ENCODE results near the gene ID4. TPM values are rescaled to one million over a fixed set of nuclear protein-coding genes. Genes with fewer than 3 reads are reported as not detected.

The ID4 gene
- total RNA-seq, 2 experiments from 2014 or later, result 1.6 to 2.1 TPM

GRCh38 chr6:19842030-19842615 lies 5.0 kb downstream of the ID4 start:
- Histone ChIP-seq H2AFZ (ENCODE audit: low read length) (peak overlapping the region; percentile 76; the same call in 1 of the 2 replicates), H3K9me3 (ENCODE audit: low read length) (no peaks in the 10 kb centered on the region), H3K36me3 (ENCODE audit: insufficient read depth, low read length) (no peaks in the 10 kb centered on the region), H3K79me2 (ENCODE audit: insufficient read depth, low read depth, low read length) (peaks cover 5% of the 10 kb centered on the region; the same call in 1 of the 2 replicates), H3K4me3 (ENCODE audit: low read depth, low read length, poor library complexity, severe bottlenecking) (peak overlapping the region; percentile 80), H4K20me1 (ENCODE audit: insufficient read depth, low read length) (no peaks in the 10 kb centered on the region), H3K27ac (ENCODE audit: low read depth, low read length, poor library complexity, severe bottlenecking) (peak overlapping the region; percentile 96), H3K4me2 (ENCODE audit: low read length) (peak overlapping the region; percentile 80), H3K9me2 (ENCODE audit: insufficient read depth, low read length) (no peaks in the 10 kb centered on the region), H3K4me1 (ENCODE audit: insufficient read depth, low read length, poor library complexity, severe bottlenecking) (peaks cover 59% of the 10 kb centered on the region)
- intact Hi-C loops (cut with micrococcal nuclease; ENCODE audit: unreplicated experiment), result no loop called here
- POLR2A ChIA-PET, result interaction anchor here (0.7 to 6.9 kb wide), 5 partner anchors 8 to 1504 kb away, joined by 4 to 76 read pairs (median 4); no protein-coding TSS in a partner anchor
- DNase-seq (ENCODE audit: low spot score), result no peak
- TF ChIP-seq EZH2phosphoT487 (IDR thresholded peaks at IDR 0.05; ENCODE audit: borderline replicate concordance, low read depth, low read length) (no peak), CTCF (conservative IDR thresholded peaks at IDR 0.05; ENCODE audit: low read length) (no peak)
- CTCF ChIA-PET (ENCODE audit: unreplicated experiment), result no interaction called here
- no TSS peak for BruUV-seq (replicated peaks)

- ChIA-PET CTCF (ENCODE audit: unreplicated experiment) (interaction anchor here (1.0 kb wide), 2 partner anchors 9 to 47 kb away, joined by 3 read pairs; no protein-coding TSS in a partner anchor), POLR2A (interaction anchor here (1.0 to 6.9 kb wide), 2 partner anchors 26 to 43 kb away, joined by 4 to 76 read pairs; no protein-coding TSS in a partner anchor)
- no peak overlapping the region for H3K27ac ChIP-seq (ENCODE audit: low read depth, low read length, poor library complexity, severe bottlenecking)
- H2AFZ ChIP-seq (ENCODE audit: low read length), result 0 out of 2 replicates have a peak overlapping the region, but pooled peaks have one; percentile 24
- H4K20me1 ChIP-seq (ENCODE audit: insufficient read depth, low read length), result no peaks in the 10 kb centered on the region
- H3K36me3 ChIP-seq (ENCODE audit: insufficient read depth, low read length), result no peaks in the 10 kb centered on the region
- no peak for DNase-seq (ENCODE audit: low spot score)
- intact Hi-C loops (cut with micrococcal nuclease; ENCODE audit: unreplicated experiment), result no loop called here
- H3K9me3 ChIP-seq (ENCODE audit: low read length), result no peaks in the 10 kb centered on the region
- peaks cover 67% of the 10 kb centered on the region for H3K4me1 ChIP-seq (ENCODE audit: insufficient read depth, low read length, poor library complexity, severe bottlenecking)
- TF ChIP-seq EZH2phosphoT487 (IDR thresholded peaks at IDR 0.05; ENCODE audit: borderline replicate concordance, low read depth, low read length) (no peak), CTCF (conservative IDR thresholded peaks at IDR 0.05; ENCODE audit: low read length) (no peak)
- H3K4me3 ChIP-seq (ENCODE audit: low read depth, low read length, poor library complexity, severe bottlenecking), result no peak overlapping the region
- peaks cover 5% of the 10 kb centered on the region; the same call in 1 of the 2 replicates for H3K79me2 ChIP-seq (ENCODE audit: insufficient read depth, low read depth, low read length)
- H3K9me2 ChIP-seq (ENCODE audit: insufficient read depth, low read length), result no peaks in the 10 kb centered on the region
- H3K4me2 ChIP-seq (ENCODE audit: low read length), result no peak overlapping the region
- no TSS peak for BruUV-seq (replicated peaks)
These were observed 7.5 kb downstream of the ID4 start for GRCh38 chr6:19844689-19845088.
